Liver (tissue), 9 donors: ENCODE results near the gene HOXD4. TPM values are rescaled to one million over a fixed set of nuclear protein-coding genes. Genes with fewer than 3 reads are reported as not detected.

Source experiments
- DNase-seq: peaks from one replicate; pipeline ENCODE4 v3.0.0-alpha.2; 2017; ENCODE audit warnings: low spot score
- H3K27ac ChIP-seq, 2 donors: one replicate each; pipeline ENCODE4 v1.7.0; 2013; ENCODE audit warnings: inconsistent platforms in 2 of 2, low read length in 2 of 2, control low read depth in 1 of 2, low read depth in 1 of 2, mild to moderate bottlenecking in 1 of 2
- H3K27me3 ChIP-seq, 4 donors: one replicate each; pipeline versions ENCODE4 v1.6.1 to v1.7.0; 2013; ENCODE audit warnings: low read length in 3 of 4, inconsistent platforms in 1 of 4, mild to moderate bottlenecking in 1 of 4, moderate library complexity in 1 of 4; ENCODE audit not compliant: control insufficient read depth in 4 of 4, insufficient read depth in 4 of 4
- H3K36me3 ChIP-seq, 4 donors: one replicate each; pipeline versions ENCODE4 v1.6.1 to v1.7.0; 2013; ENCODE audit warnings: low read length in 3 of 4, mild to moderate bottlenecking in 3 of 4, low read depth in 1 of 4, moderate library complexity in 1 of 4; ENCODE audit not compliant: control insufficient read depth in 4 of 4, insufficient read depth in 3 of 4
- H3K4me1 ChIP-seq, 4 donors: one replicate each; pipeline versions ENCODE4 v1.6.1 to v1.7.0; 2013; ENCODE audit warnings: low read length in 3 of 4, mild to moderate bottlenecking in 3 of 4, moderate library complexity in 1 of 4; ENCODE audit not compliant: control insufficient read depth in 4 of 4, insufficient read depth in 4 of 4
- H3K4me3 ChIP-seq, 3 donors: one replicate each; pipeline versions ENCODE4 v1.6.1 to v1.7.0; 2013; ENCODE audit warnings: low read length in 3 of 3, control low read depth in 1 of 3, low read depth in 1 of 3, mild to moderate bottlenecking in 1 of 3
- H3K9ac ChIP-seq, 2 donors: one replicate each; pipeline ENCODE4 v1.7.0; 2013; ENCODE audit warnings: low read length in 2 of 2, mild to moderate bottlenecking in 2 of 2, moderate library complexity in 2 of 2, control low read depth in 1 of 2, low read depth in 1 of 2
- H3K9me3 ChIP-seq, 4 donors: one replicate each; pipeline versions ENCODE4 v1.6.1 to v1.7.0; 2013; ENCODE audit warnings: low read length in 3 of 4; ENCODE audit not compliant: control insufficient read depth in 4 of 4
- EGR1 ChIP-seq, 2 donors: IDR thresholded peaks; 2 replicates each; pipeline ENCODE4 v1.6.1; 2016 to 2018; ENCODE audit warnings: antibody characterized with exemption in 2 of 2, low read depth in 2 of 2
- FOXA1 ChIP-seq: IDR thresholded peaks from 2 replicates; pipeline ENCODE4 v1.6.1; 2016; ENCODE audit warnings: antibody characterized with exemption
- FOXA2 ChIP-seq: IDR thresholded peaks from 2 replicates; pipeline ENCODE4 v1.6.1; 2016; ENCODE audit warnings: antibody characterized with exemption
- GABPA ChIP-seq, 2 donors: IDR thresholded peaks in 1 of 2; conservative IDR thresholded peaks in 1 of 2; 2 replicates each; pipeline ENCODE4 v1.6.1; 2016; ENCODE audit warnings: antibody characterized with exemption in 2 of 2, mild to moderate bottlenecking in 1 of 2, moderate library complexity in 1 of 2
- HNF4A ChIP-seq, 2 donors: conservative IDR thresholded peaks; 2 replicates each; pipeline ENCODE4 v1.6.1; 2016; ENCODE audit warnings: antibody characterized with exemption in 2 of 2, mild to moderate bottlenecking in 2 of 2
- HNF4G ChIP-seq: IDR thresholded peaks from 2 replicates; pipeline ENCODE4 v1.6.1; 2016; ENCODE audit warnings: antibody characterized with exemption
- JUND ChIP-seq, 2 donors: IDR thresholded peaks; 2 replicates each; pipeline ENCODE4 v1.6.1; 2016; ENCODE audit warnings: antibody characterized with exemption in 2 of 2
- NR2F2 ChIP-seq: IDR thresholded peaks from 2 replicates; pipeline ENCODE4 v1.6.1; 2016; ENCODE audit warnings: antibody characterized with exemption
- RAD21 ChIP-seq, 2 donors: IDR thresholded peaks; 2 replicates each; pipeline ENCODE4 v1.6.1; 2016; ENCODE audit warnings: antibody characterized with exemption in 2 of 2, mild to moderate bottlenecking in 2 of 2
- RXRA ChIP-seq, 2 donors: IDR thresholded peaks; 2 replicates each; pipeline ENCODE4 v1.6.1; 2017 to 2018; ENCODE audit warnings: antibody characterized with exemption in 2 of 2, mild to moderate bottlenecking in 1 of 2
- SP1 ChIP-seq: IDR thresholded peaks from 2 replicates; pipeline ENCODE4 v1.6.1; 2018; ENCODE audit warnings: antibody characterized with exemption, mild to moderate bottlenecking
- TAF1 ChIP-seq: conservative IDR thresholded peaks from 2 replicates; pipeline ENCODE4 v1.6.1; 2016; ENCODE audit warnings: antibody characterized with exemption, mild to moderate bottlenecking
- YY1 ChIP-seq: IDR thresholded peaks from 2 replicates; pipeline ENCODE4 v1.6.1; 2016; ENCODE audit warnings: antibody characterized with exemption, mild to moderate bottlenecking
- WGBS: extraction: QIAGEN DNeasy Blood & Tissue Kit; methylation state at CpG from one replicate; pipeline ENCODE4 v1.1.7; 2013; 5-methylcytosine and 5-hydroxymethylcytosine counted together
- polyA plus RNA-seq, 2 donors: library from polyadenylated mRNA; stranded (reverse) in 1 of 2; unstranded in 1 of 2; fragments of 200-250 nt in 1 of 2; fragments of >200 nt in 1 of 2; fragmentation: Nextera tagmentation in 1 of 2; extraction: Ambion mirVana in 1 of 2; gene quantifications; one replicate each; pipeline versions ENCODE4 v1.2.1 to v1.2.3, GENCODE V29; 2013 to 2015
- total RNA-seq, 2 donors: library from RNA; depleted of rRNA; stranded (reverse); fragments of >200 nt; gene quantifications; one replicate each; pipeline ENCODE4 v1.2.3, GENCODE V29; 2014
- TF ChIP-seq, protein P1 (sequence below): fragments of 150-350 bp; IDR thresholded peaks from 2 replicates; pipeline ENCODE4 v1.5.1; 2017; ENCODE audit warnings: improper control_type of control experiment, low read depth, low read length; ENCODE audit not compliant: missing input control
- TF ChIP-seq, protein P2 (sequence below): IDR thresholded peaks from 2 replicates; pipeline ENCODE4 v1.6.1; 2016; ENCODE audit warnings: antibody characterized with exemption, mild to moderate bottlenecking
- TF ChIP-seq, protein P3 (sequence below): IDR thresholded peaks from 2 replicates; pipeline ENCODE4 v1.6.1; 2016; ENCODE audit warnings: antibody characterized with exemption
- TF ChIP-seq, protein P4 (sequence below): IDR thresholded peaks from 2 replicates; pipeline ENCODE4 v1.6.1; 2016; ENCODE audit warnings: antibody characterized with exemption
- TF ChIP-seq, protein P5 (sequence below): IDR thresholded peaks from 2 replicates; pipeline ENCODE4 v1.6.1; 2016; ENCODE audit warnings: antibody characterized with exemption
- donor health status: healthy.
- donor health status: healthy.
- donor health status: healthy.
- donor health status: healthy.
- donor health status: healthy.

The HOXD4 gene
- total and polyA plus RNA-seq, 4 donors, result not detected

DNA sequence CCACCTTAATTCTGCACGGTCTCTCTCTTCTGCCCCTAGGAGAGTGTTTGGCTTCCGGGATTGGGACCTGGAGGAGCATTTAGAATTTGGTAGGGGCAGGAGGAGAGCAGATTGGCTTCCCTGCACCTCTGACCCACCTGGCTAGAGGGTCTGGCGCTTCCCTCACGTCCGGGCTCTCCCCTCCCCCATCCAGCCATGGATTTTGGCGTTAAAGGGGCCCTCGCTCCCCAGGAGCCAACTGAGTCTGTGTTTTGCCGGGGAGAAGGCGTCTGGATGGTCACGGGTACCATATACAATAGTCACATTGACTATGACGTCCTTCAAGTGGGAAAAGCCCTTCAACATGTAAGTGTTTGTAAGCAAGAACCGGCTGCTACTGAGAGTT, 12.3 kb downstream of the HOXD4 start:
- no peak overlapping the region for H3K27ac ChIP-seq
- DNase-seq, result no peak
- H3K4me1 ChIP-seq, result peaks cover 0 to 23% (median 7%) of the 10 kb centered on the region in 4 donors
- H3K4me3 ChIP-seq, result no peak overlapping the region
- 12% methylated on average over 12 of the region's 12 CpGs for WGBS
- H3K9me3 ChIP-seq, result peaks cover 0 to 7% (median 0%) of the 10 kb centered on the region in 4 donors
- no peak for TF ChIP-seq SP1
- TF ChIP-seq, protein P1, sequence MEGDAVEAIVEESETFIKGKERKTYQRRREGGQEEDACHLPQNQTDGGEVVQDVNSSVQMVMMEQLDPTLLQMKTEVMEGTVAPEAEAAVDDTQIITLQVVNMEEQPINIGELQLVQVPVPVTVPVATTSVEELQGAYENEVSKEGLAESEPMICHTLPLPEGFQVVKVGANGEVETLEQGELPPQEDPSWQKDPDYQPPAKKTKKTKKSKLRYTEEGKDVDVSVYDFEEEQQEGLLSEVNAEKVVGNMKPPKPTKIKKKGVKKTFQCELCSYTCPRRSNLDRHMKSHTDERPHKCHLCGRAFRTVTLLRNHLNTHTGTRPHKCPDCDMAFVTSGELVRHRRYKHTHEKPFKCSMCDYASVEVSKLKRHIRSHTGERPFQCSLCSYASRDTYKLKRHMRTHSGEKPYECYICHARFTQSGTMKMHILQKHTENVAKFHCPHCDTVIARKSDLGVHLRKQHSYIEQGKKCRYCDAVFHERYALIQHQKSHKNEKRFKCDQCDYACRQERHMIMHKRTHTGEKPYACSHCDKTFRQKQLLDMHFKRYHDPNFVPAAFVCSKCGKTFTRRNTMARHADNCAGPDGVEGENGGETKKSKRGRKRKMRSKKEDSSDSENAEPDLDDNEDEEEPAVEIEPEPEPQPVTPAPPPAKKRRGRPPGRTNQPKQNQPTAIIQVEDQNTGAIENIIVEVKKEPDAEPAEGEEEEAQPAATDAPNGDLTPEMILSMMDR, result no peak
- TF ChIP-seq, protein P2, sequence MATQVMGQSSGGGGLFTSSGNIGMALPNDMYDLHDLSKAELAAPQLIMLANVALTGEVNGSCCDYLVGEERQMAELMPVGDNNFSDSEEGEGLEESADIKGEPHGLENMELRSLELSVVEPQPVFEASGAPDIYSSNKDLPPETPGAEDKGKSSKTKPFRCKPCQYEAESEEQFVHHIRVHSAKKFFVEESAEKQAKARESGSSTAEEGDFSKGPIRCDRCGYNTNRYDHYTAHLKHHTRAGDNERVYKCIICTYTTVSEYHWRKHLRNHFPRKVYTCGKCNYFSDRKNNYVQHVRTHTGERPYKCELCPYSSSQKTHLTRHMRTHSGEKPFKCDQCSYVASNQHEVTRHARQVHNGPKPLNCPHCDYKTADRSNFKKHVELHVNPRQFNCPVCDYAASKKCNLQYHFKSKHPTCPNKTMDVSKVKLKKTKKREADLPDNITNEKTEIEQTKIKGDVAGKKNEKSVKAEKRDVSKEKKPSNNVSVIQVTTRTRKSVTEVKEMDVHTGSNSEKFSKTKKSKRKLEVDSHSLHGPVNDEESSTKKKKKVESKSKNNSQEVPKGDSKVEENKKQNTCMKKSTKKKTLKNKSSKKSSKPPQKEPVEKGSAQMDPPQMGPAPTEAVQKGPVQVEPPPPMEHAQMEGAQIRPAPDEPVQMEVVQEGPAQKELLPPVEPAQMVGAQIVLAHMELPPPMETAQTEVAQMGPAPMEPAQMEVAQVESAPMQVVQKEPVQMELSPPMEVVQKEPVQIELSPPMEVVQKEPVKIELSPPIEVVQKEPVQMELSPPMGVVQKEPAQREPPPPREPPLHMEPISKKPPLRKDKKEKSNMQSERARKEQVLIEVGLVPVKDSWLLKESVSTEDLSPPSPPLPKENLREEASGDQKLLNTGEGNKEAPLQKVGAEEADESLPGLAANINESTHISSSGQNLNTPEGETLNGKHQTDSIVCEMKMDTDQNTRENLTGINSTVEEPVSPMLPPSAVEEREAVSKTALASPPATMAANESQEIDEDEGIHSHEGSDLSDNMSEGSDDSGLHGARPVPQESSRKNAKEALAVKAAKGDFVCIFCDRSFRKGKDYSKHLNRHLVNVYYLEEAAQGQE, result no peak
- no peak for TF ChIP-seq GABPA (IDR thresholded peaks at IDR 0.05 in 1 of 2, conservative IDR thresholded peaks at IDR 0.05 in 1 of 2)
- no peak for TF ChIP-seq NR2F2
- no peak for TF ChIP-seq FOXA2
- TF ChIP-seq, protein P3, sequence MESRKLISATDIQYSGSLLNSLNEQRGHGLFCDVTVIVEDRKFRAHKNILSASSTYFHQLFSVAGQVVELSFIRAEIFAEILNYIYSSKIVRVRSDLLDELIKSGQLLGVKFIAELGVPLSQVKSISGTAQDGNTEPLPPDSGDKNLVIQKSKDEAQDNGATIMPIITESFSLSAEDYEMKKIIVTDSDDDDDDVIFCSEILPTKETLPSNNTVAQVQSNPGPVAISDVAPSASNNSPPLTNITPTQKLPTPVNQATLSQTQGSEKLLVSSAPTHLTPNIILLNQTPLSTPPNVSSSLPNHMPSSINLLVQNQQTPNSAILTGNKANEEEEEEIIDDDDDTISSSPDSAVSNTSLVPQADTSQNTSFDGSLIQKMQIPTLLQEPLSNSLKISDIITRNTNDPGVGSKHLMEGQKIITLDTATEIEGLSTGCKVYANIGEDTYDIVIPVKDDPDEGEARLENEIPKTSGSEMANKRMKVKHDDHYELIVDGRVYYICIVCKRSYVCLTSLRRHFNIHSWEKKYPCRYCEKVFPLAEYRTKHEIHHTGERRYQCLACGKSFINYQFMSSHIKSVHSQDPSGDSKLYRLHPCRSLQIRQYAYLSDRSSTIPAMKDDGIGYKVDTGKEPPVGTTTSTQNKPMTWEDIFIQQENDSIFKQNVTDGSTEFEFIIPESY, result no peak
- TF ChIP-seq YY1, result no peak
- TF ChIP-seq HNF4A (conservative IDR thresholded peaks at IDR 0.05), result no peak
- no peak for TF ChIP-seq RAD21 (IDR thresholded peaks at IDR 0.05)
- TF ChIP-seq HNF4G, result no peak
- no peak for TF ChIP-seq EGR1 (IDR thresholded peaks at IDR 0.05; ENCODE audit: low read depth in 2 of 2)
- no peak for TF ChIP-seq RXRA (IDR thresholded peaks at IDR 0.05)
- TF ChIP-seq FOXA1, result no peak
- TF ChIP-seq JUND (IDR thresholded peaks at IDR 0.05), result no peak
- TF ChIP-seq, protein P4, sequence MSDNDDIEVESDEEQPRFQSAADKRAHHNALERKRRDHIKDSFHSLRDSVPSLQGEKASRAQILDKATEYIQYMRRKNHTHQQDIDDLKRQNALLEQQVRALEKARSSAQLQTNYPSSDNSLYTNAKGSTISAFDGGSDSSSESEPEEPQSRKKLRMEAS, result no peak
- no peak overlapping the region for H3K9ac ChIP-seq
- no peaks in the 10 kb centered on the region for H3K36me3 ChIP-seq
- peaks cover 9 to 40% (median 23%) of the 10 kb centered on the region in 4 donors for H3K27me3 ChIP-seq

DNA sequence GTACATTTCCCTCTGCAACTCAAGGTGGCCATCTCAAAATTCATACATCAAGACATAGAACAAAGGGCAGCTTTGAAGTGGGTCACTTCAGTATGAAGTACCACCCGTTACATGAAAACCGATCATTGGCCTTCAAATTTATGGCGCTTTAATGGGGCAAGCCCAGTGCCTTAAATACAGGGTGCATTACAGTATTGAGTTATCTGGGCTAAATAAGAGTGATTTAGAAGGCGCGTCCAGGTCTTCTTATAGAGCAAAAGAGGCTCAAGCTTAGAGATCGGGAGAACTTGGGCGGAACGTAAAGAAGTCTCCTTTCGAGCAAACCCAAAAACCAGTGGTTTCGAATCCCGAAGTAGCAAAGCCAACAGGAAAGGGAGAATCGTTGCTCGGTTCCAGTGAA, 12.9 kb downstream of the HOXD4 start:
- 18% methylated on average over 13 of the region's 13 CpGs for WGBS
- Histone ChIP-seq H3K36me3 (no peaks in the 10 kb centered on the region), H3K27ac (no peak overlapping the region), H3K9me3 (peaks cover 0 to 7% (median 0%) of the 10 kb centered on the region in 4 donors), H3K4me3 (no peak overlapping the region), H3K4me1 (peaks cover 0 to 23% (median 7%) of the 10 kb centered on the region in 4 donors), H3K9ac (no peak overlapping the region), H3K27me3 (peaks cover 8 to 39% (median 23%) of the 10 kb centered on the region in 4 donors)
- DNase-seq, result no peak
- TF ChIP-seq TAF1 (no peak), JUND (IDR thresholded peaks at IDR 0.05) (no peak), YY1 (no peak), RAD21 (IDR thresholded peaks at IDR 0.05) (no peak), NR2F2 (no peak), HNF4G (no peak)
- TF ChIP-seq, protein P5, sequence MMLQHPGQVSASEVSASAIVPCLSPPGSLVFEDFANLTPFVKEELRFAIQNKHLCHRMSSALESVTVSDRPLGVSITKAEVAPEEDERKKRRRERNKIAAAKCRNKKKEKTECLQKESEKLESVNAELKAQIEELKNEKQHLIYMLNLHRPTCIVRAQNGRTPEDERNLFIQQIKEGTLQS, result no peak
- TF ChIP-seq, protein P2, result no peak
- TF ChIP-seq, protein P3, result no peak
